B cell (primary cell): Measurements from ENCODE around the gene IER5L. TPM values are rescaled to one million over a fixed set of nuclear protein-coding genes. Genes with fewer than 3 reads are reported as not detected.

Source experiments
- ATAC-seq: fragments of 200-7000 bp; cut with Tn5 transposase; one replicate; pipeline ENCODE4 v1.10.0; 2021; ENCODE audit warnings: low read depth, mild to moderate bottlenecking, moderate number of reproducible peaks, moderate library complexity
- CTCF ChIA-PET: fragments of 350-600 bp; sonication (Branson Sonifier 250); formaldehyde crosslinking; loops from one replicate; lab custom pipeline; 2021; ENCODE audit warnings: antibody characterized with exemption, inconsistent platforms; lab: Charles Lee
- POLR2A ChIA-PET: fragments of 350-600 bp; sonication (Branson Sonifier 250); formaldehyde crosslinking; loops from one replicate; lab custom pipeline; 2021; ENCODE audit warnings: antibody characterized with exemption; lab: Charles Lee
- DNase-seq: peaks from one replicate; pipeline ENCODE4 v3.0.0; 2013
- H2AFZ ChIP-seq: 2 replicates; pipeline ENCODE4 v1.6.1; 2012; ENCODE audit warnings: mild to moderate bottlenecking, low read depth, low read length; ENCODE audit not compliant: insufficient read depth, poor library complexity, severe bottlenecking
- H3K27ac ChIP-seq, 2 donors: 1 replicate in 1 of 2; 2 replicates in 1 of 2; pipeline ENCODE4 v1.5.1; 2012 to 2013; ENCODE audit warnings: low read length in 2 of 2, mild to moderate bottlenecking in 2 of 2, moderate library complexity in 1 of 2
- H3K27me3 ChIP-seq, 4 experiments: fragments of 200-600 bp in 1 of 4; sonication (generic) in 1 of 4; replicated peaks in 1 of 4; 1 replicate in 2 of 4; 2 replicates in 2 of 4; pipeline versions ENCODE4 v1.6.1 to v1.7.0; 2013 to 2016; ENCODE audit warnings: low read length in 3 of 4, mild to moderate bottlenecking in 2 of 4, mixed read lengths in 1 of 4, moderate library complexity in 1 of 4; ENCODE audit not compliant: insufficient read depth in 4 of 4, control insufficient read depth in 3 of 4; ENCODE audit errors: control extremely low read depth in 1 of 4
- H3K36me3 ChIP-seq, 2 experiments: replicated peaks in 1 of 2; 1 replicate in 1 of 2; 2 replicates in 1 of 2; pipeline versions ENCODE4 v1.6.1 to v1.7.1; 2013; ENCODE audit warnings: low read length in 1 of 2; ENCODE audit not compliant: insufficient read depth in 2 of 2, control insufficient read depth in 1 of 2; ENCODE audit errors: control extremely low read depth in 1 of 2, extremely low read depth in 1 of 2
- H3K4me1 ChIP-seq, 2 donors: fragments of 200-600 bp in 1 of 2; sonication (generic) in 1 of 2; 1 replicate in 1 of 2; 2 replicates in 1 of 2; pipeline versions ENCODE4 v1.5.1 to v1.6.1; 2013 to 2017; ENCODE audit warnings: low read length in 2 of 2; ENCODE audit not compliant: control insufficient read depth in 2 of 2, insufficient read depth in 2 of 2
- H3K4me2 ChIP-seq: replicated peaks from 2 replicates; pipeline ENCODE3; 2012; ENCODE audit warnings: mild to moderate bottlenecking, low read depth, low read length; ENCODE audit not compliant: poor library complexity, severe bottlenecking
- H3K4me3 ChIP-seq, 5 experiments: fragments of 200-600 bp in 1 of 5; sonication (generic) in 1 of 5; 1 replicate in 3 of 5; 2 replicates in 2 of 5; pipeline versions ENCODE4 v1.5.1 to v1.7.0; 2011 to 2016; ENCODE audit warnings: low read length in 4 of 5, mild to moderate bottlenecking in 4 of 5, low read depth in 2 of 5, control low read depth in 1 of 5, moderate library complexity in 1 of 5; ENCODE audit not compliant: insufficient read depth in 1 of 5; ENCODE audit errors: control extremely low read depth in 1 of 5, extremely low read depth in 1 of 5
- H3K79me2 ChIP-seq: fragments of 200-600 bp; sonication (generic); one replicate; pipeline ENCODE4 v1.6.0; 2016; ENCODE audit warnings: low read length; ENCODE audit not compliant: control insufficient read depth, insufficient read depth
- H3K9ac ChIP-seq: fragments of 200-600 bp; sonication (generic); 2 replicates; pipeline ENCODE4 v1.6.1; 2017; ENCODE audit warnings: mild to moderate bottlenecking, low read length, moderate library complexity
- H3K9me3 ChIP-seq, 3 donors: one replicate each; pipeline versions ENCODE4 v1.6.1 to v1.7.1; 2013; ENCODE audit warnings: low read length in 2 of 3; ENCODE audit not compliant: control insufficient read depth in 2 of 3, insufficient read depth in 1 of 3; ENCODE audit errors: control extremely low read depth in 1 of 3
- H4K20me1 ChIP-seq: 2 replicates; pipeline ENCODE4 v1.6.0; 2012; ENCODE audit warnings: mild to moderate bottlenecking, low read length; ENCODE audit not compliant: insufficient read depth, control insufficient read depth, poor library complexity, severe bottlenecking
- H3K27ac Mint-ChIP-seq: one replicate; pipeline ENCODE4 v1.8.0; 2021; ENCODE audit warnings: mixed read lengths
- H3K27me3 Mint-ChIP-seq: one replicate; pipeline ENCODE4 v1.8.0; 2021; ENCODE audit warnings: mixed read lengths
- H3K4me1 Mint-ChIP-seq: one replicate; pipeline ENCODE4 v1.8.0; 2021; ENCODE audit warnings: mixed read lengths
- H3K4me3 Mint-ChIP-seq: one replicate; pipeline ENCODE4 v1.8.0; 2021; ENCODE audit warnings: mixed read lengths
- H3K9me3 Mint-ChIP-seq: one replicate; pipeline ENCODE4 v1.8.0; 2022; ENCODE audit warnings: mixed read lengths; ENCODE audit not compliant: insufficient read depth
- CTCF ChIP-seq: fragments of 200-600 bp; IDR thresholded peaks from one replicate; pipeline ENCODE4 v1.8.0; 2022; ENCODE audit warnings: antibody characterized with exemption, mild to moderate bottlenecking
- EZH2 ChIP-seq: IDR thresholded peaks from 2 replicates; pipeline ENCODE4 v1.6.1; 2012; ENCODE audit warnings: borderline replicate concordance, low read depth, mild to moderate bottlenecking, moderate library complexity, low read length; ENCODE audit not compliant: insufficient read depth, poor library complexity, severe bottlenecking
- WGBS: methylation state at CpG from one replicate; pipeline ENCODE4 v1.1.5; 2013; ENCODE audit warnings: missing lambda C conversion rate; ENCODE audit not compliant: insufficient coverage; 5-methylcytosine and 5-hydroxymethylcytosine counted together
- intact Hi-C: fragments of 100-400 bp; cut with micrococcal nuclease; formaldehyde crosslinking; loops from one replicate; pipeline ENCODE4 v1.10.0; 2022
- polyA plus RNA-seq: library from polyadenylated mRNA; depleted of rRNA; stranded (reverse); fragments of >200 nt; gene quantifications from 2 replicates; pipeline ENCODE4 v1.2.3, GENCODE V29; 2012
- total RNA-seq, 2 donors: library from RNA; stranded (reverse); fragments of 120-200 nt in 1 of 2; gene quantifications; 1 replicate in 1 of 2; 2 replicates in 1 of 2; pipeline versions ENCODE4 v1.2.3 to v1.2.4, GENCODE V29; 2013 to 2022

The IER5L gene
- total and polyA plus RNA-seq, 2 donors (not counting 1 experiment from before 2014, with no cell fraction given), result 1.5 to 12.9 TPM

GRCh38 chr9:129128689-129129088 lies 49.4 kb downstream of the IER5L start:
- no peak overlapping the region for H2AFZ ChIP-seq
- no peak overlapping the region for H3K4me3 ChIP-seq
- peaks cover under 1 to 44% of the 10 kb centered on the region in 2 experiments for H3K36me3 ChIP-seq
- DNase-seq, result no peak
- Mint-ChIP-seq H3K27ac (no peak overlapping the region), H3K4me3 (no peak overlapping the region), H3K4me1 (peaks cover 5% of the 10 kb centered on the region), H3K9me3 (no peaks in the 10 kb centered on the region), H3K27me3 (no peaks in the 10 kb centered on the region)
- ATAC-seq, result no peak
- H3K4me2 ChIP-seq, result no peak overlapping the region
- TF ChIP-seq CTCF (no peak), EZH2 (no peak)
- H3K27ac ChIP-seq, result no peak overlapping the region
- CTCF ChIA-PET, result interaction anchor here (0.9 to 18.9 kb wide), 5 partner anchors 14 to 495 kb away, joined by 3 to 382 read pairs (median 5); partner anchors contain the start of gene IER5L
- H3K9me3 ChIP-seq, result no peaks in the 10 kb centered on the region
- WGBS, result 96% methylated on average over 4 of the region's 5 CpGs
- peaks cover 14% of the 10 kb centered on the region for H4K20me1 ChIP-seq
- intact Hi-C loops, result no loop called here
- no peaks in the 10 kb centered on the region for H3K27me3 ChIP-seq
- H3K79me2 ChIP-seq, result peaks cover 8% of the 10 kb centered on the region
- POLR2A ChIA-PET, result interaction anchor here (0.6 kb wide), 1 partner anchor 704 kb away, joined by 4 read pairs; no protein-coding TSS in a partner anchor
- no peak overlapping the region for H3K9ac ChIP-seq
- H3K4me1 ChIP-seq, result peaks cover 4 to 8% of the 10 kb centered on the region in 2 donors

- ChIA-PET POLR2A (no interaction called here), CTCF (interaction anchor here (1.4 kb wide), 1 partner anchor 16 kb away, joined by 4 read pairs; no protein-coding TSS in a partner anchor)
- H3K4me1 ChIP-seq, result peaks cover 4 to 8% of the 10 kb centered on the region in 2 donors
- H3K79me2 ChIP-seq, result peaks cover 19% of the 10 kb centered on the region
- H3K4me2 ChIP-seq, result no peak overlapping the region
- no peak overlapping the region for H3K9ac ChIP-seq
- no peak overlapping the region for H3K4me3 ChIP-seq
- H2AFZ ChIP-seq, result no peak overlapping the region
- H3K27me3 Mint-ChIP-seq, result no peaks in the 10 kb centered on the region
- intact Hi-C loops, result no loop called here
- H3K36me3 ChIP-seq, result peaks cover 0 to 47% of the 10 kb centered on the region in 2 experiments
- no peak overlapping the region for H3K27ac Mint-ChIP-seq
- peaks cover 5% of the 10 kb centered on the region for H3K4me1 Mint-ChIP-seq
- H3K9me3 Mint-ChIP-seq, result no peaks in the 10 kb centered on the region
- H3K9me3 ChIP-seq, result no peaks in the 10 kb centered on the region
- no peak overlapping the region for H3K4me3 Mint-ChIP-seq
- no peak for ATAC-seq
- H3K27ac ChIP-seq, result no peak overlapping the region
- no peak for DNase-seq
- peaks cover 23% of the 10 kb centered on the region for H4K20me1 ChIP-seq
- H3K27me3 ChIP-seq, result no peaks in the 10 kb centered on the region
- no peak for TF ChIP-seq EZH2
- TF ChIP-seq CTCF, result no peak
- WGBS, result 62% methylated on average over 8 of the region's 10 CpGs
Observed at GRCh38 chr9:129126749-129127618, 51.1 kb downstream of the IER5L start.
